H9 (cell line): ENCODE results near the gene AKT3. TPM values are rescaled to one million over a fixed set of nuclear protein-coding genes. Genes with fewer than 3 reads are reported as not detected.

Source experiments
- DNase-seq: peaks from one replicate; pipeline ENCODE4 v3.0.0-alpha.2; 2017
- H2AFZ ChIP-seq: one replicate; pipeline ENCODE4 v1.6.1; 2013; ENCODE audit warnings: mild to moderate bottlenecking, low read length, control low read depth, moderate library complexity
- H2AK5ac ChIP-seq: 2 replicates; pipeline ENCODE4 v1.6.1; 2013; ENCODE audit warnings: low read length, control low read depth, mixed read lengths; ENCODE audit not compliant: insufficient read length
- H2BK120ac ChIP-seq: one replicate; pipeline ENCODE4 v1.6.1; 2013; ENCODE audit warnings: low read depth, mild to moderate bottlenecking, low read length, control low read depth, inconsistent platforms; ENCODE audit not compliant: poor library complexity, severe bottlenecking
- H2BK12ac ChIP-seq: 2 replicates; pipeline ENCODE4 v1.6.1; 2013; ENCODE audit warnings: low read length, control low read depth, mixed read lengths, low read depth; ENCODE audit not compliant: insufficient read length
- H2BK15ac ChIP-seq: 2 replicates; pipeline ENCODE4 v1.6.1; 2013; ENCODE audit warnings: low read depth, low read length, control low read depth
- H2BK20ac ChIP-seq: one replicate; pipeline ENCODE4 v1.6.1; 2013; ENCODE audit warnings: low read depth, mild to moderate bottlenecking, low read length, control low read depth, inconsistent platforms; ENCODE audit not compliant: poor library complexity, severe bottlenecking
- H2BK5ac ChIP-seq: 2 replicates; pipeline ENCODE4 v1.6.1; 2013; ENCODE audit warnings: low read length, control low read depth, mixed read lengths; ENCODE audit not compliant: insufficient read length
- H3K14ac ChIP-seq: 2 replicates; pipeline ENCODE4 v1.6.1; 2013; ENCODE audit warnings: low read length, control low read depth; ENCODE audit not compliant: insufficient read depth
- H3K18ac ChIP-seq: 2 replicates; pipeline ENCODE4 v1.6.1; 2013; ENCODE audit warnings: low read depth, mild to moderate bottlenecking, mixed read lengths, low read length, control low read depth; ENCODE audit not compliant: insufficient read length
- H3K23ac ChIP-seq: 2 replicates; pipeline ENCODE4 v1.6.1; 2013; ENCODE audit warnings: low read length, control low read depth, mixed read lengths, low read depth; ENCODE audit not compliant: insufficient read length
- H3K23me2 ChIP-seq: 2 replicates; pipeline ENCODE4 v1.6.1; 2013; ENCODE audit warnings: low read depth, mild to moderate bottlenecking, mixed read lengths, low read length, control low read depth; ENCODE audit not compliant: insufficient read length, poor library complexity, severe bottlenecking
- H3K27ac ChIP-seq: 2 replicates; pipeline ENCODE4 v1.5.1; 2013; ENCODE audit warnings: low read length, control low read depth, mixed read lengths, low read depth; ENCODE audit not compliant: insufficient read length
- H3K27me3 ChIP-seq: 2 replicates; pipeline ENCODE4 v1.6.1; 2013; ENCODE audit warnings: low read length, control low read depth, inconsistent platforms; ENCODE audit not compliant: insufficient read depth
- H3K4ac ChIP-seq: 2 replicates; pipeline ENCODE4 v1.6.1; 2013; ENCODE audit warnings: low read depth, mild to moderate bottlenecking, control low read depth, inconsistent platforms, low read length, moderate library complexity
- H3K4me1 ChIP-seq: 2 replicates; pipeline ENCODE4 v1.6.1; 2013; ENCODE audit warnings: low read length, control low read depth, inconsistent platforms; ENCODE audit not compliant: insufficient read depth
- H3K4me2 ChIP-seq: 2 replicates; pipeline ENCODE4 v1.6.1; 2013; ENCODE audit warnings: low read length, control low read depth, mixed read lengths; ENCODE audit not compliant: insufficient read length, insufficient read depth
- H3K56ac ChIP-seq: 2 replicates; pipeline ENCODE4 v1.6.1; 2013; ENCODE audit warnings: low read depth, mild to moderate bottlenecking, mixed read lengths, low read length, control low read depth; ENCODE audit not compliant: insufficient read length
- H3K79me1 ChIP-seq: 2 replicates; pipeline ENCODE4 v1.6.1; 2013; ENCODE audit warnings: low read depth, mild to moderate bottlenecking, moderate library complexity, low read length, control low read depth, inconsistent platforms; ENCODE audit not compliant: insufficient read depth, poor library complexity, severe bottlenecking
- H3K79me2 ChIP-seq: 2 replicates; pipeline ENCODE4 v1.6.1; 2013; ENCODE audit warnings: low read length, control low read depth, inconsistent platforms; ENCODE audit not compliant: insufficient read depth
- H3K9ac ChIP-seq: 2 replicates; pipeline ENCODE4 v1.6.1; 2013; ENCODE audit warnings: low read length, control low read depth, mixed read lengths; ENCODE audit not compliant: insufficient read length; ENCODE audit errors: extremely low read depth
- H3K9me3 ChIP-seq: one replicate; pipeline ENCODE4 v1.6.1; 2013; ENCODE audit warnings: low read depth, low read length, inconsistent platforms; ENCODE audit not compliant: control insufficient read depth
- H3T11ph ChIP-seq: one replicate; pipeline ENCODE4 v1.6.1; 2013; ENCODE audit warnings: mild to moderate bottlenecking, low read length, control low read depth, inconsistent platforms
- H4K20me1 ChIP-seq: one replicate; pipeline ENCODE4 v1.6.1; 2013; ENCODE audit not compliant: control insufficient read depth, insufficient read length, insufficient read depth
- H4K5ac ChIP-seq: 2 replicates; pipeline ENCODE4 v1.6.1; 2013; ENCODE audit warnings: low read depth, mild to moderate bottlenecking, mixed read lengths, low read length, control low read depth; ENCODE audit not compliant: insufficient read length
- H4K8ac ChIP-seq: replicated peaks from 2 replicates; pipeline ENCODE4 v1.6.1; 2013; ENCODE audit warnings: low read length, control low read depth, mixed read lengths, low read depth; ENCODE audit not compliant: insufficient read length
- H4K91ac ChIP-seq: 2 replicates; pipeline ENCODE4 v1.6.1; 2013; ENCODE audit warnings: low read depth, mild to moderate bottlenecking, moderate library complexity, mixed read lengths, low read length, control low read depth; ENCODE audit not compliant: insufficient read length
- H3K27ac Mint-ChIP-seq, 3 experiments: 2 replicates in 2 of 3; 3 replicates in 1 of 3; pipeline ENCODE4 v1.8.0; 2020 to 2021; ENCODE audit warnings: mixed read lengths in 3 of 3, mild to moderate bottlenecking in 1 of 3, moderate library complexity in 1 of 3
- H3K27me3 Mint-ChIP-seq: 2 replicates; pipeline ENCODE4 v1.8.0; 2021; ENCODE audit warnings: low read depth, mild to moderate bottlenecking, moderate library complexity, mixed read lengths
- H3K36me3 Mint-ChIP-seq, 3 experiments: 2 replicates in 2 of 3; 3 replicates in 1 of 3; pipeline ENCODE4 v1.8.0; 2020 to 2021; ENCODE audit warnings: low read depth in 3 of 3, mixed read lengths in 3 of 3; ENCODE audit not compliant: insufficient read depth in 1 of 3
- H3K4me1 Mint-ChIP-seq, 2 experiments: 2 replicates each; pipeline ENCODE4 v1.8.0; 2020; ENCODE audit warnings: mixed read lengths in 2 of 2
- H3K4me3 Mint-ChIP-seq, 2 experiments: 2 replicates in 1 of 2; 3 replicates in 1 of 2; pipeline ENCODE4 v1.8.0; 2020 to 2021; ENCODE audit warnings: mild to moderate bottlenecking in 2 of 2, mixed read lengths in 2 of 2, moderate library complexity in 1 of 2
- H3K9me3 Mint-ChIP-seq, 2 experiments: 2 replicates in 1 of 2; 3 replicates in 1 of 2; pipeline ENCODE4 v1.8.0; 2020; ENCODE audit warnings: mild to moderate bottlenecking in 2 of 2, mixed read lengths in 2 of 2, moderate library complexity in 1 of 2
- WGBS: extraction: QIAGEN DNeasy Blood & Tissue Kit; methylation state at CpG from one replicate; pipeline ENCODE4 v1.1.7; 2013; ENCODE audit warnings: missing lambda C conversion rate, low lambda C conversion rate, mixed read lengths; ENCODE audit not compliant: insufficient read length; ENCODE audit errors: extremely low coverage; 5-methylcytosine and 5-hydroxymethylcytosine counted together
- total RNA-seq: library from RNA; stranded (reverse); gene quantifications from 2 replicates; pipeline ENCODE4 v1.2.1, GENCODE V29; 2021
- TF ChIP-seq, protein P1 (sequence below): fragments of 200-600 bp; sonication (generic); conservative IDR thresholded peaks from 3 replicates; pipeline ENCODE4 v1.8.0; 2021; ENCODE audit warnings: antibody characterized with exemption, mild to moderate bottlenecking

Gene AKT3
- total RNA-seq, 1 experiment from 2014 or later = 27.8 TPM

DNA sequence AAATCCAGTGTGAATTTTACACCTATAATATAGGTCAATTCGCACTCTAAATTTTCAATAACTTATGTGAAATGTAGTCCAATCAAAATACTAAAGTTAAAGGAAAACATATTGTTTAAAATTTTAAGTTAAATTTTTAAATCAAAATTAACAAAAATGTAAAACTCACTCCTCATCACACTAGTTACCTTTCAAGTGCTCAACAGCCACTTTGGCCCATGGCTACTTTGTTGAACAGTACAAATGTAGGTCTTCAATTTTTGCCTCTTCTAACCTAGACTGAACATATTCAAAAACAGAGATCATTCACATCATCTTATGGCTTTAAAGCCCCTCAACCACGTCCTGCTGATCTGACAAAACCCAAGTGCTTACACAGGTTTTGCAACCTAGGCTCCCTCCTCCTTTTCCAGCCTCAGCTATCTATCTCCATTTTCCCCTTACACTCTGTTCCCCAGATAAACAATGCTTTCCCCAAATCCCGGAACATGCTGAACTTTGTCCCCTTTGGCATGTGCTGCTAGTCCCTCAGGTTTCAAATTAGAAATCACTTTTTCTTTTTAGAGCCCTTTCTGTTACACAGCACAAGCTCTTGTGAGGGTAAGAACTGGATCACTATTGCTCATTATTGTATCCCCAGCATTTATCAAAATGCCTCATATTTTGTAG is 110.6 kb downstream of the AKT3 start:
- no peak overlapping the region for H2BK120ac ChIP-seq
- H3K4ac ChIP-seq = no peak overlapping the region
- H3K14ac ChIP-seq = no peak overlapping the region; the same call in 1 of the 2 replicates
- no peak overlapping the region for H4K8ac ChIP-seq
- H3K79me2 ChIP-seq = no peaks in the 10 kb centered on the region
- no peak overlapping the region for H3K4me2 ChIP-seq
- H3K4me3 Mint-ChIP-seq = peak overlapping the region in 1 of 2 experiments; percentile 22; a peak in 1 of 5 replicates
- TF ChIP-seq, protein P1, sequence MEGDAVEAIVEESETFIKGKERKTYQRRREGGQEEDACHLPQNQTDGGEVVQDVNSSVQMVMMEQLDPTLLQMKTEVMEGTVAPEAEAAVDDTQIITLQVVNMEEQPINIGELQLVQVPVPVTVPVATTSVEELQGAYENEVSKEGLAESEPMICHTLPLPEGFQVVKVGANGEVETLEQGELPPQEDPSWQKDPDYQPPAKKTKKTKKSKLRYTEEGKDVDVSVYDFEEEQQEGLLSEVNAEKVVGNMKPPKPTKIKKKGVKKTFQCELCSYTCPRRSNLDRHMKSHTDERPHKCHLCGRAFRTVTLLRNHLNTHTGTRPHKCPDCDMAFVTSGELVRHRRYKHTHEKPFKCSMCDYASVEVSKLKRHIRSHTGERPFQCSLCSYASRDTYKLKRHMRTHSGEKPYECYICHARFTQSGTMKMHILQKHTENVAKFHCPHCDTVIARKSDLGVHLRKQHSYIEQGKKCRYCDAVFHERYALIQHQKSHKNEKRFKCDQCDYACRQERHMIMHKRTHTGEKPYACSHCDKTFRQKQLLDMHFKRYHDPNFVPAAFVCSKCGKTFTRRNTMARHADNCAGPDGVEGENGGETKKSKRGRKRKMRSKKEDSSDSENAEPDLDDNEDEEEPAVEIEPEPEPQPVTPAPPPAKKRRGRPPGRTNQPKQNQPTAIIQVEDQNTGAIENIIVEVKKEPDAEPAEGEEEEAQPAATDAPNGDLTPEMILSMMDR = no peak
- no peaks in the 10 kb centered on the region for H4K20me1 ChIP-seq
- H4K5ac ChIP-seq = peak overlapping the region; percentile 59
- no peak overlapping the region for H3K9ac ChIP-seq
- H3K56ac ChIP-seq = no peak overlapping the region
- no peak overlapping the region for H3K23ac ChIP-seq
- H2AK5ac ChIP-seq = peak overlapping the region; percentile 99
- H3K27ac Mint-ChIP-seq = peak overlapping the region; percentile 59 to 99 (median 96)
- H2BK20ac ChIP-seq = no peak overlapping the region
- peaks cover 5 to 7% of the 10 kb centered on the region in 2 experiments for H3K9me3 Mint-ChIP-seq
- no peaks in the 10 kb centered on the region for H3K27me3 ChIP-seq
- H2BK15ac ChIP-seq = no peak overlapping the region
- no peaks in the 10 kb centered on the region for H3K23me2 ChIP-seq
- H3T11ph ChIP-seq = peak overlapping the region; percentile 67
- H3K36me3 Mint-ChIP-seq = peaks cover 7 to 16% (median 15%) of the 10 kb centered on the region in 3 experiments
- H4K91ac ChIP-seq = no peak overlapping the region
- peaks cover 16% of the 10 kb centered on the region for H3K4me1 ChIP-seq
- peaks cover 51 to 60% of the 10 kb centered on the region in 2 experiments for H3K4me1 Mint-ChIP-seq
- H2BK5ac ChIP-seq = peak overlapping the region; percentile 93
- H2AFZ ChIP-seq = no peak overlapping the region
- no CpG with 5 or more reads among the region's 3 CpGs for whole genome bisulfite sequencing
- peak overlapping the region; percentile 97 for H2BK12ac ChIP-seq
- H3K27me3 Mint-ChIP-seq = no peaks in the 10 kb centered on the region
- H3K27ac ChIP-seq = peak overlapping the region; percentile 96
- no peaks in the 10 kb centered on the region for H3K9me3 ChIP-seq
- no peaks in the 10 kb centered on the region for H3K79me1 ChIP-seq
- no peak for DNase-seq
- H3K18ac ChIP-seq = no peak overlapping the region
